K562 (cell line): Measurements from ENCODE around the gene UNC119B. TPM values are rescaled to one million over a fixed set of nuclear protein-coding genes. Genes with fewer than 3 reads are reported as not detected.

Source experiments
- ATAC-seq: fragments of 200-7000 bp; cut with Tn5 transposase; 3 replicates; pipeline ENCODE4 v1.9.1; 2020; ENCODE audit warnings: moderate library complexity
- BruUV-seq: library from RNA; stranded (reverse); fragments of 400-500 nt; replicated peaks from 2 replicates; lab custom pipeline; 2021; lab: Mats Ljungman, UMichigan
- CTCF ChIA-PET: fragments of 300-600 bp; formaldehyde crosslinking; extraction: SDS; loops from one replicate; lab custom pipeline; 2021; ENCODE audit warnings: low intra/inter-chr PET ratio; lab: Yijun Ruan, JAX
- POLR2A ChIA-PET: fragments of 300-600, 350-650 bp; sonication (Branson Sonifier 250); formaldehyde crosslinking; extraction: SDS; loops from one replicate; lab custom pipeline; 2021; ENCODE audit warnings: antibody characterized with exemption, inconsistent platforms; lab: Yijun Ruan, JAX
- DNase-seq, 4 experiments: peaks; one replicate each; pipeline versions ENCODE4 v3.0.0 to v3.0.0-alpha.2; 2011 to 2018; ENCODE audit warnings: low spot score in 3 of 4, mixed read lengths in 3 of 4; ENCODE audit errors: extremely low read depth in 1 of 4
- FAIRE-seq: peaks from 2 replicates; lab custom pipeline; 2011; peaks lifted over from hg19 to GRCh38; lab: Jason Lieb, UNC
- H2AFZ ChIP-seq: 2 replicates; pipeline ENCODE4 v1.6.0; 2011; ENCODE audit warnings: low read depth, low read length, control low read depth, inconsistent platforms
- H3K27ac ChIP-seq: fragments of 200-600 bp; 3 replicates; pipeline ENCODE4 v1.8.0; 2011; ENCODE audit warnings: low read depth, mild to moderate bottlenecking, control low read depth, inconsistent platforms, low read length, moderate library complexity, mixed read lengths; ENCODE audit errors: extremely low read depth
- H3K27me3 ChIP-seq, 2 experiments: fragments of 300-600 bp in 1 of 2; 2 replicates in 1 of 2; 3 replicates in 1 of 2; pipeline versions ENCODE4 v1.6.0 to v1.8.0; 2011; ENCODE audit warnings: inconsistent platforms in 2 of 2, low read length in 2 of 2, mild to moderate bottlenecking in 1 of 2, mixed read lengths in 1 of 2, moderate library complexity in 1 of 2; ENCODE audit not compliant: control insufficient read depth in 2 of 2, insufficient read depth in 2 of 2
- H3K36me3 ChIP-seq: fragments of 300-600 bp; 3 replicates; pipeline ENCODE4 v1.8.0; 2011; ENCODE audit warnings: mild to moderate bottlenecking, low read length, inconsistent platforms; ENCODE audit not compliant: control insufficient read depth, insufficient read depth
- H3K4me1 ChIP-seq, 2 experiments: fragments of 200-600 bp in 1 of 2; replicated peaks in 1 of 2; 2 replicates in 1 of 2; 3 replicates in 1 of 2; pipeline versions ENCODE4 v1.5.1 to v1.8.0; 2011; ENCODE audit warnings: inconsistent platforms in 2 of 2, low read length in 2 of 2, mild to moderate bottlenecking in 1 of 2, mixed read lengths in 1 of 2, moderate library complexity in 1 of 2; ENCODE audit not compliant: control insufficient read depth in 2 of 2, insufficient read depth in 2 of 2
- H3K4me2 ChIP-seq: 2 replicates; pipeline ENCODE4 v1.6.1; 2011; ENCODE audit warnings: low read length, control low read depth, inconsistent platforms, mixed read lengths; ENCODE audit not compliant: insufficient read depth
- H3K4me3 ChIP-seq: fragments of 200-600 bp; sonication (generic), shearing (Covaris generic); 2 replicates; pipeline ENCODE4 v1.5.1; 2016; ENCODE audit warnings: control low read depth, inconsistent platforms
- H3K79me2 ChIP-seq: fragments of 200-600 bp; 3 replicates; pipeline ENCODE4 v1.8.0; 2011; ENCODE audit warnings: low read length, inconsistent platforms; ENCODE audit not compliant: control insufficient read depth, insufficient read depth
- H3K9ac ChIP-seq, 2 experiments: 2 replicates each; pipeline versions ENCODE4 v1.6.0 to v1.6.1; 2011; ENCODE audit warnings: low read depth in 2 of 2, low read length in 2 of 2, control low read depth in 1 of 2, inconsistent platforms in 1 of 2, mild to moderate bottlenecking in 1 of 2, mixed read lengths in 1 of 2; ENCODE audit not compliant: insufficient read depth in 1 of 2
- H3K9me1 ChIP-seq: one replicate; pipeline ENCODE4 v1.6.0; 2011; ENCODE audit warnings: inconsistent platforms, mild to moderate bottlenecking, low read length, moderate library complexity; ENCODE audit not compliant: control insufficient read depth, insufficient read depth
- H3K9me3 ChIP-seq: replicated peaks from 2 replicates; pipeline ENCODE4 v1.5.1; 2011; ENCODE audit warnings: low read depth, low read length, inconsistent platforms; ENCODE audit not compliant: control insufficient read depth, insufficient read depth
- H4K20me1 ChIP-seq: replicated peaks from 2 replicates; pipeline ENCODE4 v1.6.1; 2011; ENCODE audit warnings: low read length, inconsistent platforms, mixed read lengths; ENCODE audit not compliant: control insufficient read depth, insufficient read depth
- NCOA6 ChIP-seq: fragments of 450-650 bp; IDR thresholded peaks from 2 replicates; pipeline ENCODE4 v1.6.1; 2017; ENCODE audit warnings: mild to moderate bottlenecking
- RERE ChIP-seq: sonication (generic); formaldehyde crosslinking; IDR thresholded peaks from 2 replicates; pipeline ENCODE4 v1.8.0; 2023; ENCODE audit warnings: missing genetic modification reagents, mild to moderate bottlenecking, borderline replicate concordance
- ZNF384 ChIP-seq: IDR thresholded peaks from 2 replicates; pipeline ENCODE4 v1.6.1; 2012; ENCODE audit warnings: low read depth, low read length, improper control_type of control experiment
- WGBS: fragments of 100-300 bp; shearing (Covaris generic); methylation state at CpG from one replicate; pipeline ENCODE4 v1.1.6; 2016; ENCODE audit warnings: low coverage, mixed read lengths; ENCODE audit not compliant: insufficient coverage; ENCODE audit errors: missing lambda C conversion rate; 5-methylcytosine and 5-hydroxymethylcytosine counted together
- in situ Hi-C: fragments of 300-500 bp; cut with MboI; formaldehyde crosslinking; loops from 4 replicates; pipeline ENCODE4 v1.15.0; 2018; ENCODE audit warnings: inconsistent platforms, mixed read lengths
- intact Hi-C: fragments of 100-400 bp; cut with micrococcal nuclease; formaldehyde crosslinking; loops from 2 replicates; pipeline ENCODE4 v1.14.2; 2022
- polyA plus RNA-seq, 8 experiments: library from polyadenylated mRNA; depleted of rRNA in 4 of 8; stranded (reverse) in 5 of 8; unstranded in 3 of 8; fragments of >200 nt; fragmentation: Nextera tagmentation in 2 of 8; fragmentation: Illumina TruSeq in 1 of 8; extraction: Ambion mirVana in 2 of 8; extraction: Trizol in 1 of 8; gene quantifications; 2 replicates each; pipeline versions ENCODE4 v1.2.1 to v1.2.3, GENCODE V29; 2011 to 2014; ENCODE audit warnings: inconsistent platforms in 1 of 8, missing spikeins in 1 of 8
- total RNA-seq, 7 experiments: library from RNA; depleted of rRNA in 6 of 7; stranded (reverse); fragments of >200 nt in 6 of 7; fragmentation: Illumina TruSeq in 2 of 7; extraction: Trizol in 2 of 7; gene quantifications; 2 replicates each; pipeline versions ENCODE4 v1.2.1 to v1.2.3, GENCODE V29; 2011 to 2021; ENCODE audit warnings: low replicate concordance in 1 of 7
- TF ChIP-seq, protein P1 (sequence below): fragments of 250-450 bp; sonication (Bioruptor Pico); IDR thresholded peaks from 2 replicates; pipeline ENCODE4 v1.8.0; 2022; ENCODE audit warnings: inconsistent platforms

Gene UNC119B
- total and polyA plus RNA-seq, 9 of the 15 experiments (the other 6 are each of a cell fraction or from before 2014, with no cell fraction given): 4.0 to 34.5 (median 15.1) TPM

GRCh38 chr12:120735181-120735580 lies 24.9 kb downstream of the UNC119B start:
- intact Hi-C loops (no loop called here), in situ Hi-C loops (no loop called here)
- no TSS peak for BruUV-seq
- H3K9ac ChIP-seq: no peak overlapping the region
- H2AFZ ChIP-seq: no peak overlapping the region
- ATAC-seq: no peak
- H3K4me3 ChIP-seq: no peak overlapping the region
- peaks cover 0 to 6% of the 10 kb centered on the region in 2 experiments; a peak in 1 of 5 replicates for H3K4me1 ChIP-seq
- no peak overlapping the region for H3K4me2 ChIP-seq
- no peak overlapping the region for H3K27ac ChIP-seq
- CTCF ChIA-PET: no interaction called here
- H4K20me1 ChIP-seq: 0 out of 2 replicates have a peak, but pooled peaks cover 5% of the 10 kb centered on the region
- POLR2A ChIA-PET: no interaction called here
- no peaks in the 10 kb centered on the region for H3K9me1 ChIP-seq
- no peaks in the 10 kb centered on the region for H3K9me3 ChIP-seq
- no peaks in the 10 kb centered on the region for H3K79me2 ChIP-seq
- DNase-seq: no peak
- H3K27me3 ChIP-seq: no peaks in the 10 kb centered on the region
- H3K36me3 ChIP-seq: peaks cover 19% of the 10 kb centered on the region; the same call in 1 of the 3 replicates
- TF ChIP-seq RERE: no peak
- TF ChIP-seq, protein P1, sequence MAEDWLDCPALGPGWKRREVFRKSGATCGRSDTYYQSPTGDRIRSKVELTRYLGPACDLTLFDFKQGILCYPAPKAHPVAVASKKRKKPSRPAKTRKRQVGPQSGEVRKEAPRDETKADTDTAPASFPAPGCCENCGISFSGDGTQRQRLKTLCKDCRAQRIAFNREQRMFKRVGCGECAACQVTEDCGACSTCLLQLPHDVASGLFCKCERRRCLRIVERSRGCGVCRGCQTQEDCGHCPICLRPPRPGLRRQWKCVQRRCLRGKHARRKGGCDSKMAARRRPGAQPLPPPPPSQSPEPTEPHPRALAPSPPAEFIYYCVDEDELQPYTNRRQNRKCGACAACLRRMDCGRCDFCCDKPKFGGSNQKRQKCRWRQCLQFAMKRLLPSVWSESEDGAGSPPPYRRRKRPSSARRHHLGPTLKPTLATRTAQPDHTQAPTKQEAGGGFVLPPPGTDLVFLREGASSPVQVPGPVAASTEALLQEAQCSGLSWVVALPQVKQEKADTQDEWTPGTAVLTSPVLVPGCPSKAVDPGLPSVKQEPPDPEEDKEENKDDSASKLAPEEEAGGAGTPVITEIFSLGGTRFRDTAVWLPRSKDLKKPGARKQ (CRISPR knock-in tag): no peak
- TF ChIP-seq ZNF384: 0 out of 2 replicates have a peak, but pooled peaks have one; percentile 11
- no peak for TF ChIP-seq NCOA6
- 58% methylated on average over 1 of the region's 3 CpGs for WGBS
- FAIRE-seq: no peak
